H9 (cell line): ENCODE measurements around the gene PLA2R1. TPM values are rescaled to one million over a fixed set of nuclear protein-coding genes. Genes with fewer than 3 reads are reported as not detected.
"Not testable (repeated sequence)": the region's sequence is repeated elsewhere in the genome, so short reads cannot be mapped to it uniquely, and the experiment has no call there.

Source experiments
- DNase-seq: peaks from one replicate; pipeline ENCODE4 v3.0.0-alpha.2; 2017
- H2AFZ ChIP-seq: one replicate; pipeline ENCODE4 v1.6.1; 2013; ENCODE audit warnings: mild to moderate bottlenecking, low read length, control low read depth, moderate library complexity
- H2AK5ac ChIP-seq: 2 replicates; pipeline ENCODE4 v1.6.1; 2013; ENCODE audit warnings: low read length, control low read depth, mixed read lengths; ENCODE audit not compliant: insufficient read length
- H2BK120ac ChIP-seq: one replicate; pipeline ENCODE4 v1.6.1; 2013; ENCODE audit warnings: low read depth, mild to moderate bottlenecking, low read length, control low read depth, inconsistent platforms; ENCODE audit not compliant: poor library complexity, severe bottlenecking
- H2BK12ac ChIP-seq: 2 replicates; pipeline ENCODE4 v1.6.1; 2013; ENCODE audit warnings: low read length, control low read depth, mixed read lengths, low read depth; ENCODE audit not compliant: insufficient read length
- H2BK15ac ChIP-seq: 2 replicates; pipeline ENCODE4 v1.6.1; 2013; ENCODE audit warnings: low read depth, low read length, control low read depth
- H2BK20ac ChIP-seq: one replicate; pipeline ENCODE4 v1.6.1; 2013; ENCODE audit warnings: low read depth, mild to moderate bottlenecking, low read length, control low read depth, inconsistent platforms; ENCODE audit not compliant: poor library complexity, severe bottlenecking
- H2BK5ac ChIP-seq: 2 replicates; pipeline ENCODE4 v1.6.1; 2013; ENCODE audit warnings: low read length, control low read depth, mixed read lengths; ENCODE audit not compliant: insufficient read length
- H3K14ac ChIP-seq: 2 replicates; pipeline ENCODE4 v1.6.1; 2013; ENCODE audit warnings: low read length, control low read depth; ENCODE audit not compliant: insufficient read depth
- H3K18ac ChIP-seq: 2 replicates; pipeline ENCODE4 v1.6.1; 2013; ENCODE audit warnings: low read depth, mild to moderate bottlenecking, mixed read lengths, low read length, control low read depth; ENCODE audit not compliant: insufficient read length
- H3K23ac ChIP-seq: 2 replicates; pipeline ENCODE4 v1.6.1; 2013; ENCODE audit warnings: low read length, control low read depth, mixed read lengths, low read depth; ENCODE audit not compliant: insufficient read length
- H3K23me2 ChIP-seq: 2 replicates; pipeline ENCODE4 v1.6.1; 2013; ENCODE audit warnings: low read depth, mild to moderate bottlenecking, mixed read lengths, low read length, control low read depth; ENCODE audit not compliant: insufficient read length, poor library complexity, severe bottlenecking
- H3K27ac ChIP-seq: 2 replicates; pipeline ENCODE4 v1.5.1; 2013; ENCODE audit warnings: low read length, control low read depth, mixed read lengths, low read depth; ENCODE audit not compliant: insufficient read length
- H3K27me3 ChIP-seq: 2 replicates; pipeline ENCODE4 v1.6.1; 2013; ENCODE audit warnings: low read length, control low read depth, inconsistent platforms; ENCODE audit not compliant: insufficient read depth
- H3K4ac ChIP-seq: 2 replicates; pipeline ENCODE4 v1.6.1; 2013; ENCODE audit warnings: low read depth, mild to moderate bottlenecking, control low read depth, inconsistent platforms, low read length, moderate library complexity
- H3K4me1 ChIP-seq: 2 replicates; pipeline ENCODE4 v1.6.1; 2013; ENCODE audit warnings: low read length, control low read depth, inconsistent platforms; ENCODE audit not compliant: insufficient read depth
- H3K4me2 ChIP-seq: 2 replicates; pipeline ENCODE4 v1.6.1; 2013; ENCODE audit warnings: low read length, control low read depth, mixed read lengths; ENCODE audit not compliant: insufficient read length, insufficient read depth
- H3K56ac ChIP-seq: 2 replicates; pipeline ENCODE4 v1.6.1; 2013; ENCODE audit warnings: low read depth, mild to moderate bottlenecking, mixed read lengths, low read length, control low read depth; ENCODE audit not compliant: insufficient read length
- H3K79me1 ChIP-seq: 2 replicates; pipeline ENCODE4 v1.6.1; 2013; ENCODE audit warnings: low read depth, mild to moderate bottlenecking, moderate library complexity, low read length, control low read depth, inconsistent platforms; ENCODE audit not compliant: insufficient read depth, poor library complexity, severe bottlenecking
- H3K79me2 ChIP-seq: 2 replicates; pipeline ENCODE4 v1.6.1; 2013; ENCODE audit warnings: low read length, control low read depth, inconsistent platforms; ENCODE audit not compliant: insufficient read depth
- H3K9ac ChIP-seq: 2 replicates; pipeline ENCODE4 v1.6.1; 2013; ENCODE audit warnings: low read length, control low read depth, mixed read lengths; ENCODE audit not compliant: insufficient read length; ENCODE audit errors: extremely low read depth
- H3K9me3 ChIP-seq: one replicate; pipeline ENCODE4 v1.6.1; 2013; ENCODE audit warnings: low read depth, low read length, inconsistent platforms; ENCODE audit not compliant: control insufficient read depth
- H3T11ph ChIP-seq: one replicate; pipeline ENCODE4 v1.6.1; 2013; ENCODE audit warnings: mild to moderate bottlenecking, low read length, control low read depth, inconsistent platforms
- H4K20me1 ChIP-seq: one replicate; pipeline ENCODE4 v1.6.1; 2013; ENCODE audit not compliant: control insufficient read depth, insufficient read length, insufficient read depth
- H4K5ac ChIP-seq: 2 replicates; pipeline ENCODE4 v1.6.1; 2013; ENCODE audit warnings: low read depth, mild to moderate bottlenecking, mixed read lengths, low read length, control low read depth; ENCODE audit not compliant: insufficient read length
- H4K8ac ChIP-seq: replicated peaks from 2 replicates; pipeline ENCODE4 v1.6.1; 2013; ENCODE audit warnings: low read length, control low read depth, mixed read lengths, low read depth; ENCODE audit not compliant: insufficient read length
- H4K91ac ChIP-seq: 2 replicates; pipeline ENCODE4 v1.6.1; 2013; ENCODE audit warnings: low read depth, mild to moderate bottlenecking, moderate library complexity, mixed read lengths, low read length, control low read depth; ENCODE audit not compliant: insufficient read length
- H3K27ac Mint-ChIP-seq, 3 experiments: 2 replicates in 2 of 3; 3 replicates in 1 of 3; pipeline ENCODE4 v1.8.0; 2020 to 2021; ENCODE audit warnings: mixed read lengths in 3 of 3, mild to moderate bottlenecking in 1 of 3, moderate library complexity in 1 of 3
- H3K27me3 Mint-ChIP-seq: 2 replicates; pipeline ENCODE4 v1.8.0; 2021; ENCODE audit warnings: low read depth, mild to moderate bottlenecking, moderate library complexity, mixed read lengths
- H3K36me3 Mint-ChIP-seq, 3 experiments: 2 replicates in 2 of 3; 3 replicates in 1 of 3; pipeline ENCODE4 v1.8.0; 2020 to 2021; ENCODE audit warnings: low read depth in 3 of 3, mixed read lengths in 3 of 3; ENCODE audit not compliant: insufficient read depth in 1 of 3
- H3K4me1 Mint-ChIP-seq, 2 experiments: 2 replicates each; pipeline ENCODE4 v1.8.0; 2020; ENCODE audit warnings: mixed read lengths in 2 of 2
- H3K4me3 Mint-ChIP-seq, 2 experiments: 2 replicates in 1 of 2; 3 replicates in 1 of 2; pipeline ENCODE4 v1.8.0; 2020 to 2021; ENCODE audit warnings: mild to moderate bottlenecking in 2 of 2, mixed read lengths in 2 of 2, moderate library complexity in 1 of 2
- H3K9me3 Mint-ChIP-seq, 2 experiments: 2 replicates in 1 of 2; 3 replicates in 1 of 2; pipeline ENCODE4 v1.8.0; 2020; ENCODE audit warnings: mild to moderate bottlenecking in 2 of 2, mixed read lengths in 2 of 2, moderate library complexity in 1 of 2
- WGBS: extraction: QIAGEN DNeasy Blood & Tissue Kit; methylation state at CpG from one replicate; pipeline ENCODE4 v1.1.7; 2013; ENCODE audit warnings: missing lambda C conversion rate, low lambda C conversion rate, mixed read lengths; ENCODE audit not compliant: insufficient read length; ENCODE audit errors: extremely low coverage; 5-methylcytosine and 5-hydroxymethylcytosine counted together
- total RNA-seq: library from RNA; stranded (reverse); gene quantifications from 2 replicates; pipeline ENCODE4 v1.2.1, GENCODE V29; 2021
- TF ChIP-seq, protein P1 (sequence below): fragments of 200-600 bp; sonication (generic); conservative IDR thresholded peaks from 3 replicates; pipeline ENCODE4 v1.8.0; 2021; ENCODE audit warnings: antibody characterized with exemption, mild to moderate bottlenecking

Gene PLA2R1
- total RNA-seq, 1 experiment from 2014 or later = 0.83 TPM

DNA sequence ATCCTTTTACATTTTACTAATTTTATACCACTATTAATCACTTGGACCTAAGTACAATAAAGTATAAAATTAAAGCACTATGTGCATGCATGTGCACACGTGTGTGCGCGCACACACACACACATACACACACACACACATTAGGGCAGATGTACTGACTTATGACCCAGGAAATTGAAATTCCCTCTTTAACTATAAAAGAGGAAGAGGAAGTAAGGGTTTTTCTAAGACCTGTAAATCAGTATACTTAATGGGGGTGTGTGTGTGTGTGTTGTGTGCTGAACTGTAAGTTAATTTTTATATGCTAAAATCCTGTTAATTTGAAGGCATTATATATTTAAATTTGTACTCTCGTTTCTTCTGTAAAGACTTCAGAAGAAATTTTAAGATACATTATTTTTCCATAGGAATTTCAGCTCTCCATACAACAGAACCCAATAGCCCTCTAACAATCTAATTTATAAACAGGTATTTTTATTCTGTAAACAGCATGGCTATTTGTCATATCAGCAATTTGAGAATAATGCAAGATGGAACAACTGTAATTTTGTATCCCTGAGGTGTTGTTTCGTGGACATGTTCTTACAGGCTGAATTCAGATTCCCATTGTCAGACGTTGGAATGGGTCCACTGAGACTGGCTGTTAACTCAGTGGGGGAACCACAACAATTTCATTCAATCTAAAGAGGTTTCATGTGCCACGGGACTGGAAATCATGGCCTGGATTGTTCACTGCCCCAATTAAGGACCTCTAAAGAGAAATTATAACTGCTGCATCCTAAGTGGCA is 90.9 kb downstream of the PLA2R1 start:
- Histone ChIP-seq H4K5ac (no peak overlapping the region), H3K14ac (no peak overlapping the region), H3K27me3 (no peaks in the 10 kb centered on the region), H3K79me2 (no peaks in the 10 kb centered on the region), H2BK15ac (no peak overlapping the region), H3K9me3 (no peaks in the 10 kb centered on the region), H4K8ac (no peak overlapping the region), H3K27ac (no peak overlapping the region), H3K9ac (no peak overlapping the region), H4K91ac (no peak overlapping the region), H2BK12ac (no peak overlapping the region), H3K18ac (no peak overlapping the region), H2BK120ac (no peak overlapping the region), H3K4me2 (no peak overlapping the region), H3K23ac (no peak overlapping the region), H2AK5ac (no peak overlapping the region), H3T11ph (no peak overlapping the region), H3K4me1 (no peaks in the 10 kb centered on the region), H4K20me1 (no peaks in the 10 kb centered on the region), H3K4ac (no peak overlapping the region), H2AFZ (no peak overlapping the region), H2BK5ac (no peak overlapping the region), H3K56ac (no peak overlapping the region), H3K79me1 (no peaks in the 10 kb centered on the region), H2BK20ac (no peak overlapping the region), H3K23me2 (no peaks in the 10 kb centered on the region)
- no peak for DNase-seq
- TF ChIP-seq, protein P1, sequence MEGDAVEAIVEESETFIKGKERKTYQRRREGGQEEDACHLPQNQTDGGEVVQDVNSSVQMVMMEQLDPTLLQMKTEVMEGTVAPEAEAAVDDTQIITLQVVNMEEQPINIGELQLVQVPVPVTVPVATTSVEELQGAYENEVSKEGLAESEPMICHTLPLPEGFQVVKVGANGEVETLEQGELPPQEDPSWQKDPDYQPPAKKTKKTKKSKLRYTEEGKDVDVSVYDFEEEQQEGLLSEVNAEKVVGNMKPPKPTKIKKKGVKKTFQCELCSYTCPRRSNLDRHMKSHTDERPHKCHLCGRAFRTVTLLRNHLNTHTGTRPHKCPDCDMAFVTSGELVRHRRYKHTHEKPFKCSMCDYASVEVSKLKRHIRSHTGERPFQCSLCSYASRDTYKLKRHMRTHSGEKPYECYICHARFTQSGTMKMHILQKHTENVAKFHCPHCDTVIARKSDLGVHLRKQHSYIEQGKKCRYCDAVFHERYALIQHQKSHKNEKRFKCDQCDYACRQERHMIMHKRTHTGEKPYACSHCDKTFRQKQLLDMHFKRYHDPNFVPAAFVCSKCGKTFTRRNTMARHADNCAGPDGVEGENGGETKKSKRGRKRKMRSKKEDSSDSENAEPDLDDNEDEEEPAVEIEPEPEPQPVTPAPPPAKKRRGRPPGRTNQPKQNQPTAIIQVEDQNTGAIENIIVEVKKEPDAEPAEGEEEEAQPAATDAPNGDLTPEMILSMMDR = no peak
- Mint-ChIP-seq H3K4me1 (peaks cover 2% of the 10 kb centered on the region in 2 experiments; a peak in 1 of 4 replicates), H3K4me3 (no peak overlapping the region), H3K27me3 (no peaks in the 10 kb centered on the region), H3K9me3 (no peaks in the 10 kb centered on the region), H3K27ac (no peak overlapping the region), H3K36me3 (no peaks in the 10 kb centered on the region; a peak in 1 of 7 replicates)
- no CpG with 5 or more reads among the region's 7 CpGs for WGBS

- H3K4ac ChIP-seq, H2BK20ac ChIP-seq, H3K56ac ChIP-seq, H4K8ac ChIP-seq, H3K27me3 Mint-ChIP-seq, H3K9ac ChIP-seq, H2BK15ac ChIP-seq, H3K79me1 ChIP-seq, H3K14ac ChIP-seq, H3K27ac Mint-ChIP-seq, H3K18ac ChIP-seq, H3K4me2 ChIP-seq, H3K23me2 ChIP-seq, H3K27ac ChIP-seq, H3K4me3 Mint-ChIP-seq, H3K4me1 ChIP-seq, H3K9me3 Mint-ChIP-seq, H3K36me3 Mint-ChIP-seq, H4K20me1 ChIP-seq, DNase-seq, H2BK12ac ChIP-seq, H2AK5ac ChIP-seq, H2BK120ac ChIP-seq, H2BK5ac ChIP-seq, H3K9me3 ChIP-seq, H2AFZ ChIP-seq, H3K4me1 Mint-ChIP-seq, H3T11ph ChIP-seq, H4K91ac ChIP-seq, H3K27me3 ChIP-seq, H3K79me2 ChIP-seq, H4K5ac ChIP-seq, H3K23ac ChIP-seq: not testable (repeated sequence)
- no CpG with 5 or more reads among the region's 1 CpG for WGBS
These were observed 91.9 kb downstream of the PLA2R1 start for GRCh38 chr2:159970548-159970947.
